MM.1S (cell line): ENCODE results near the gene TIMMDC1.

Source experiments
- EZH2 ChIP-seq: fragments of 300-600 bp; sonication (generic); optimal IDR thresholded peaks from 2 replicates; pipeline ENCODE3; 2017; ENCODE audit warnings: low read depth, mild to moderate bottlenecking, antibody characterized with exemption, low read length, mixed read lengths
- EZH2phosphoT487 ChIP-seq: fragments of 300-600 bp; sonication (generic); IDR thresholded peaks from 2 replicates; pipeline ENCODE4 v1.6.1; 2018; ENCODE audit warnings: antibody characterized with exemption, low read length
- TF ChIP-seq, protein P1 (sequence below): fragments of 300-600 bp; sonication (generic); IDR thresholded peaks from 2 replicates; pipeline ENCODE4 v1.5.1; 2016; ENCODE audit warnings: antibody characterized with exemption, low read length, mixed read lengths

- TF ChIP-seq, protein P1, sequence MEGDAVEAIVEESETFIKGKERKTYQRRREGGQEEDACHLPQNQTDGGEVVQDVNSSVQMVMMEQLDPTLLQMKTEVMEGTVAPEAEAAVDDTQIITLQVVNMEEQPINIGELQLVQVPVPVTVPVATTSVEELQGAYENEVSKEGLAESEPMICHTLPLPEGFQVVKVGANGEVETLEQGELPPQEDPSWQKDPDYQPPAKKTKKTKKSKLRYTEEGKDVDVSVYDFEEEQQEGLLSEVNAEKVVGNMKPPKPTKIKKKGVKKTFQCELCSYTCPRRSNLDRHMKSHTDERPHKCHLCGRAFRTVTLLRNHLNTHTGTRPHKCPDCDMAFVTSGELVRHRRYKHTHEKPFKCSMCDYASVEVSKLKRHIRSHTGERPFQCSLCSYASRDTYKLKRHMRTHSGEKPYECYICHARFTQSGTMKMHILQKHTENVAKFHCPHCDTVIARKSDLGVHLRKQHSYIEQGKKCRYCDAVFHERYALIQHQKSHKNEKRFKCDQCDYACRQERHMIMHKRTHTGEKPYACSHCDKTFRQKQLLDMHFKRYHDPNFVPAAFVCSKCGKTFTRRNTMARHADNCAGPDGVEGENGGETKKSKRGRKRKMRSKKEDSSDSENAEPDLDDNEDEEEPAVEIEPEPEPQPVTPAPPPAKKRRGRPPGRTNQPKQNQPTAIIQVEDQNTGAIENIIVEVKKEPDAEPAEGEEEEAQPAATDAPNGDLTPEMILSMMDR = no peak
- TF ChIP-seq EZH2phosphoT487 (no peak), EZH2 (no peak)
Observed at GRCh38 chr3:119510690-119511089, 12.3 kb downstream of the TIMMDC1 start.
